T-helper 1 cell treated with Interleukin-12 subunit alpha and Interleukin-12 subunit beta and Interleukin-4 antibody, amounts not matched to agents 30 ng/mL and 1 ng/mL, for 36 hours (primary cell): Measurements from ENCODE around the gene HAT1. TPM values are rescaled to one million over a fixed set of nuclear protein-coding genes. Genes with fewer than 3 reads are reported as not detected.

Experiments used
- intact Hi-C: fragments of 100-400 bp; cut with micrococcal nuclease; formaldehyde crosslinking; loops from one replicate; pipeline ENCODE4 v1.15.1; 2024
- total RNA-seq: library from RNA; stranded (reverse); gene quantifications from 2 replicates; pipeline ENCODE4 v1.2.3, GENCODE V29; 2022

HAT1 gene
- total RNA-seq, 1 donor from 2014 or later = 54.9 TPM

GRCh38 chr2:171910494-171910893, 11.8 kb upstream of the HAT1 start:
- intact Hi-C loops = no loop called here

DNA sequence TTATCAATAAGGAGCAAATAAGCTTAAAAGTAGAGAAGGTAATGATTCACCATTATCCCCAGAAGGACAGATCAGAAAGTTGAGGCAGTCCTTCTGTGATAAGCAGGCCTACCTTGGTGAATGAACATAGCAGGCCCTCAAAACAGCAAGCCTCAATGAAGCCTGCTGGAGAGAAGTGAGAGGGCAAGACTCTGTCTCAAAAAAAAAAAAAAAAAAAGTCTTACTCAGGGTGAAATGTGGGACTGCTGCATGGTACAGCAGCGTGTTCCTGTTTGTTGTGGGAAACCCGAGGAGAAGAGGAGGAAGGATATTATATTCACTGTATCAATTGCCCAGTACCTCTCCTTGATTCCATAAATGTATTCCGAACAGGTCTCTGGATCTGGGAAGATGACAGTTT, 8.7 kb upstream of the HAT1 start:
- intact Hi-C loops = no loop called here

- intact Hi-C loops = no loop called here
These were observed 2.8 kb upstream of the HAT1 start for GRCh38 chr2:171919453-171919852.

- intact Hi-C loops = loop anchor here (1.0 to 10.0 kb wide), 11 partner anchors 28 to 992 kb away; partner anchors contain the start of genes DCAF17, DYNC1I2, METAP1D and PDK1
These were observed 361 bp upstream of the HAT1 start for GRCh38 chr2:171921970-171922229.

DNA sequence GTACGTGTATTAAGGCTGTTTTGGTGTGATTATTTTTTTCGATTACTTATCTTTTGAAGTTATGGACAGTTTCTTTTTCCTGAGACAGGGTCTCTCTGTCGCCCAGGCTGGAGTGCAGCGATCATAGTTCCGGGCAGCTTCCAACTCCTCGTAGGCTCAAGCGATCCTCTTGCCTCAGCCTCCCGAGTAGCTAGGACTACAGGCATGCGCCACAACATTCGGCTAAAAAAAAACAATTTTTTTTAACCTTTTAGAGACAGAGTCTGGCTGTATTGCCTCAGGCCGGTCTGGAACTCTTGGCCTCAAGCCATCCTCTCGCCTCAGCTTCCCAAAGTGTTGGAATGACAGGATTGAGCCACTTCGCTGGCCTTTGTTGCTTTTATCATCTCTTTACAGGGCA, 945 bp downstream of the HAT1 start:
- intact Hi-C loops = loop anchor here (2.0 to 10.0 kb wide), 2 partner anchors 512 to 540 kb away; no protein-coding TSS in a partner anchor

GRCh38 chr2:171924170-171924942, 2.1 kb downstream of the HAT1 start:
- intact Hi-C loops = loop anchor here (10.0 kb wide), 1 partner anchor 510 kb away; no protein-coding TSS in a partner anchor

- intact Hi-C loops = no loop called here
These were observed 8.1 kb downstream of the HAT1 start for GRCh38 chr2:171930385-171930784.

DNA sequence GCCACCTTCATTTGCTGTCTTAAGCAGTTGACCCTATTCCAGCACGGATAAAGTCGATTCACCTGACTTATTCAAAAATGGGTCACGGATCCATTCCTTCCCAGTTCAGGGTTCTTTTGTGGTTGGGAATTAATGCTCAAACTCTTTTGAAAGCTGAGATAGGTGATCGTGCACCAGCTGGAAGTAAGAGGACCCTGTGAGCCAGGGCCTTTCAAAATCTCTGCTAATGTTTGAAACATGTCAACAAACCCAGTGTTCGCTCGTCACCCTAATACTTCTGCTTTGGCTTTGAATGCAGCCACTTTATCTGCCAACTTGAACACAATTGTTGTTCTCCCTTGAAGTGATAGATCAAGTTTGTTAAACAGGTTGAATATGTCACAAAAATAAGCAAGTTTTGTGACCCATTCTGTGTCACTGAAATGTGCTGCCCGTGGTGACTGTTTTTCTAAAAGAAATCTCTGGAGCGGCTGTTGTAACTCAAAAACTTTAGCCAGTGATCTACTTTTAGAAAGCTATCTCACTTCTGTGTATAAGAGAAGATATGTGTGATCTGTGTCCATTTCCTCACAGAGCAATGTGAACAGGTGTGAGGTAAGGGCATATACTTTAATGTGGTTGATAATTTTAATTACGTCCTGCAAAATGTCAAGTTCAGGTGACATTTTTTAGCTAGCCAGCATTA, 16.9 kb downstream of the HAT1 start:
- intact Hi-C loops = no loop called here

DNA sequence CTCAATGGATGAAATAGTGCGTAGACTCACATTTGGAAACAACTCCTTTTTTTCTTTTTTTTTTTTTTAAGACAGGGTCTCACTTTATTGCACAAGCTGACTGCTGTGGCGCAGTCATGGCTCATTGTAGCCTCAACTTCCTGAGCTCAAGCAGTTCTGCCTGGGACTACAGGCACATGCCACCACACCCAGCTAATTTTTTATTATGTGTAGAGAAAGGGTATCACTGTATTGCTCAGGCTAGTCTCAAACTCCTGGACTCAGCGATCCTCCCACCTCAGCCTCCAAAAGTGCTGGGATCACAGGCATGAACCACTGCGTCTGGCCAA, 17.4 kb downstream of the HAT1 start:
- intact Hi-C loops = loop anchor here (5.0 kb wide), 1 partner anchor 138 kb away; no protein-coding TSS in a partner anchor

DNA sequence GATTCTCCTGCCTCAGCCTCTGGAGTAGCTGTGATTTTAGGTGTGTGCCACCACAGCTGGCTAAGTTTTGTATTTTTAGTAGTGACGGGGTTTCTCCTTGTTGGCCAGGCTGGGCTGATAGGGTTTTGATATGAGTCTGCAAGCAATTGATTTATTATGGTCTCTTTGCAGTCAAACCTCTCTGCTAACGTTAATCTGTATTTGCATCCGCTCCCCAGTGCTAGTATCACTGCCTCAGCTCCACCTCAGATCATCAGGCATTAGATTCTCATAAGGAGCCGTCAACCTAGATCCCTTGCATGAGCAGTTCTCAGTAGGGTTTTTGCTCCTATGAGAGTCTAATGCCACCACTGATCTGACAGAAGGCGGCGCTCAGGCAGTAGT, 19.0 kb downstream of the HAT1 start:
- intact Hi-C loops = loop anchor here (1.0 to 5.0 kb wide), 2 partner anchors 136 to 163 kb away; no protein-coding TSS in a partner anchor

- intact Hi-C loops = loop anchor here (5.0 kb wide), 1 partner anchor 133 kb away; no protein-coding TSS in a partner anchor
These were observed 21.6 kb downstream of the HAT1 start for GRCh38 chr2:171943869-171944268.

DNA sequence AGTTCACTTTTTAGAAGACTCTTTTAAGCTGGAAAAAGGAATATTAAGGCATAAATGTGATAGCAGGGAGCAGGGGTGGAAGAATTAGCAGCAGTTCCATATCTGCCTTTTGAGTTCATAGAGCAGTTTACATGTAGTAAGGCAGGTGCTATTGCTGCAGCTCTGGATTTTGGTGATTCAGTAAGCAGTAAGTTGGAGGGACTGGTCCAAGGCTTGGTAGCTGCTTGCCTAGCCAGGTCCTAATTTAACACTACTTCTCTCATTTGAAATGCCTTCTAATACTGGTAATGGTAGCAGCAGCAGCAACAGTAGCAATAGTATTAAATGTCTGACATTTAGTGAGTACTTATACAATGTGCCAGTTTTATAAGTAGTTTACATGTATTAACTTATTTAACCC, 30.0 kb downstream of the HAT1 start:
- intact Hi-C loops = no loop called here

DNA sequence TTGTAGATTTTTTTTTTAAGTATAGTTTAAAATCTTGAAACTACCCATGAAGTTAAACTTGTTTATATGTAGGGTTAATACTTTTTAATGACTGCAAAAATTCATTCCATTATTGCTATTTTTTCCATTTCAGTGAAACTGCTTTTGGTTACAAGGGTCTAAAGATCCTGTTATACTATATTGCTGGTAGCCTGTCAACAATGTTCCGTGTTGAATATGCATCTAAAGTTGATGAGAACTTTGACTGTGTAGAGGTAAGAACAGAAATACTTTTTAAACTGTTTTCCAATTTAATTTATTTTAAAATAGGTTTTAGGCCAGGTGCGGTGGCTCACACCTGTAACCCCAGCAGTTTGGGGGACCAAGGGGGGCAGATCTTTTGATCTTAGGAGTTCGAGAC, 30.5 kb downstream of the HAT1 start:
- intact Hi-C loops = no loop called here

GRCh38 chr2:171956135-171956825, 34.0 kb downstream of the HAT1 start:
- intact Hi-C loops = no loop called here

DNA sequence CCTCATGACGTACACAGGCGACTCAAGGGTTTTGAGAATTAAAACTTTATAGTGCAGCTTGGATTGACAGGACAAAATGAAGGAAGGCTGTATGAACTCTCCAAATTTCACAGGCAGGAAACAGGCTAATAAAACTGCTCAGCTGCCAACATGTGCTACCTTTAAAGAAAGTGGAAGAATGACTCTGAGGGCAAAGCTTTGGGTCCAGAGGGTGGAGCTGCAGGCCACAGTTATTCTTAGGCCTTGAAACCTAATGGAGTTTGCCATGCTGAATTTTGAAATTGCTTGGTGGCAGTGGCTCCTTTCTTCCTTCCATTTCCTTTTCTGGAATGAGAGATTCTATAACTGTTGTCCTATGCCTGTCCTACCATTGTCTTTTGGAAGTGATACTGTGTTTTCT, 34.8 kb downstream of the HAT1 start:
- intact Hi-C loops = loop anchor here (1.0 kb wide), 1 partner anchor 147 kb away; no protein-coding TSS in a partner anchor

DNA sequence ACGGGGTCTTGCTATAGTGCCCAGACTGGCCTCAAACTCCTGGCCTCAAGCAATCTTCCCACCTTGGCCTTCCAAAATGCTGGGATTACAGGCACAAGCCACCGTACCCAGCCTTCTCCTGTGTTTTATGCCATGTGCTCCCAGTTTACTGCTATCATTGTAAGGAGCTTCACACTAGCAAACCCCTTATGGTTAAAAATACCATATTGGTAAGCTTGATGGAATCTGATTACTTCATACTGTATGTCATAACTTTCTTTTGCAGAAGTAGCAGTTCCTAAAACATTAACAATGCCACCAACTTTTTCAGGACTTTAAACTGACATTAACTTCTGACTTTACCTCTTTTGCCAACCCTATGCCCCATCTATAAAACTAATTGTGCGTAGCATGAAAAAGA, 36.2 kb downstream of the HAT1 start:
- intact Hi-C loops = no loop called here

- intact Hi-C loops = no loop called here
These were observed 37.7 kb downstream of the HAT1 start for GRCh38 chr2:171959998-171960397.

GRCh38 chr2:171960570-171960969, 38.3 kb downstream of the HAT1 start:
- intact Hi-C loops = no loop called here

DNA sequence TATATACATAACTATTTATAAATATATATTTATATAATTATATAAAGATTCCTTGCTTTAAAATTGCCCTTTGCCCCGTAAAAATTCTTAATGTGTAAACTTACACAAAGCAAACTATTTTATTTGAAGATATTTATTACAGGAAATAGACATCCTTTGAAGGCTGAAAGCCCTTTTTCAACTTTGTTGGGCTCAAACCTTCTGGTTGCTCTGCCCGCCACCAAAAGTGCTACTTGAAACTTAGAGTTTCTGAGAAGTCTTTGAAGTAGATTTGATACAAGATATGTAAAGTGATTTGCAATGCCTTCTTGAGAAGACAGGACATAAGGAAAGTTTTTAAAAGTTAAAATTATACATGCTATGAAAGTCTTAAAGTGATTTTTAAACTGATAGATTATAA, 40.9 kb downstream of the HAT1 start:
- intact Hi-C loops = no loop called here

DNA sequence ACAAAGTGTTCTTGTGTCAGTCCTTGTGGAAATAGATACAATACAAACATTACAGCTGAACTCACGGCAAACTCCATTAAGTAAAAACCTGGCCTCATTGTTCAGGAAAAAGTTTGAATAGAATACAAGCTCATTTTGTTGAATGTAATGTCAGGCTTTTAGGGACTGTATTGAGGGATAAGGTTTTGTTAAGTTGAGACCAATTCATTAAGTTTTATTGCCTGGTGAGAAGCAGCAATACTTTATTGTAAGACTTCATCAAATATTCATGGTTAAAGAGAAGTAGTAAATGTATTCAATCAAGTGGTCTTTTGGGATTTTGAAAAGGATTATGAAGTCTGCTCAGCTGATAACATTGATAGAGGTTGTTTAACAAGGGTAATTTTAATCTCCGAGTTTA, 42.0 kb downstream of the HAT1 start:
- intact Hi-C loops = no loop called here

DNA sequence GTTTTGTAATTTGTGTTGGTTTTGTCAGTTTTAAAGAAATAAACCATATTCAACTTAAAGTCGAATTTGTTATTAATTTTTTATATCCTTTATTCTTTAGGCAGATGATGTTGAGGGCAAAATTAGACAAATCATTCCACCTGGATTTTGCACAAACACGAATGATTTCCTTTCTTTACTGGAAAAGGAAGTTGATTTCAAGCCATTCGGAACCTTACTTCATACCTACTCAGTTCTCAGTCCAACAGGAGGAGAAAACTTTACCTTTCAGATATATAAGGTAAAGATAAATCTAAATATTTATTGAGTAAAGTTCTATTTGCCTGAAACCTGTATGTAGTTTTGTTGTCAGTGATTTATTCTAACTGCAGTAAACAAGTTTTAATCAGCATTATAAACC, 43.0 kb downstream of the HAT1 start:
- intact Hi-C loops = no loop called here

DNA sequence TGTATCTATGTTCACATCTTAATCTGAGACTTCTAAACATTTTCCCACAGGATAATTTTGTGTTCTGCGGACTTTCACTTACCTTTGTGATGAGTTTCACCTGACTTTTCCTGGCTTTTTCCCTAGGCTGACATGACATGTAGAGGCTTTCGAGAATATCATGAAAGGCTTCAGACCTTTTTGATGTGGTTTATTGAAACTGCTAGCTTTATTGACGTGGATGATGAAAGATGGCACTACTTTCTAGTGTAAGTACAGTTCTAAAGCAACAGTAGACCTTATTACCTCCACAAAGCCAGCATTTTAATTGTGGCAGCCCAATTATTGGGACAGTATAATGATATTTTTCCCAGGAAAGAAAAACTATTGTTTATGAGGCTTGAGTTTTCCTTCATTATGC, 43.4 kb downstream of the HAT1 start:
- intact Hi-C loops = no loop called here
